HG02798 (cell line): Measurements from ENCODE around the gene SSBP3.

Experiments
- ATAC-seq: cut with Tn5 transposase; IDR thresholded peaks from one replicate; pipeline ENCODE4 v1.9.1; 2021; ENCODE audit warnings: mild to moderate bottlenecking; ENCODE audit not compliant: unreplicated experiment, poor library complexity

Gene SSBP3

GRCh38 chr1:54413295-54413694 lies 7.1 kb upstream of the SSBP3 start:
- ATAC-seq = no peak

- ATAC-seq = no peak
Measured at GRCh38 chr1:54410359-54410758, 4.2 kb upstream of the SSBP3 start.

GRCh38 chr1:54409156-54410142 lies 3.3 kb upstream of the SSBP3 start:
- peak; percentile 35 for ATAC-seq

GRCh38 chr1:54408147-54409066 lies 2.2 kb upstream of the SSBP3 start:
- no peak for ATAC-seq

GRCh38 chr1:54407404-54408146 lies 1.4 kb upstream of the SSBP3 start:
- ATAC-seq = peak; percentile 36

- no peak for ATAC-seq
Measured at GRCh38 chr1:54407154-54407403, 885 bp upstream of the SSBP3 start.

- no peak for ATAC-seq
Measured at GRCh38 chr1:54405898-54406293, 298 bp downstream of the SSBP3 start.

GRCh38 chr1:54404939-54405897 lies 976 bp downstream of the SSBP3 start:
- ATAC-seq = no peak

- ATAC-seq = no peak
Measured at GRCh38 chr1:54404263-54404662, 1.9 kb downstream of the SSBP3 start.

- ATAC-seq = no peak
Measured at GRCh38 chr1:54403808-54404261, 2.4 kb downstream of the SSBP3 start.

- no peak for ATAC-seq
Measured at GRCh38 chr1:54403405-54403804, 2.8 kb downstream of the SSBP3 start.

GRCh38 chr1:54402896-54403295 lies 3.3 kb downstream of the SSBP3 start:
- no peak for ATAC-seq

GRCh38 chr1:54401799-54402198 lies 4.4 kb downstream of the SSBP3 start:
- ATAC-seq = no peak

- ATAC-seq = peak; percentile 49
Measured at GRCh38 chr1:54400329-54400728, 5.9 kb downstream of the SSBP3 start.

- ATAC-seq = no peak
Measured at GRCh38 chr1:54399765-54400164, 6.4 kb downstream of the SSBP3 start.

GRCh38 chr1:54398963-54399528 lies 7.1 kb downstream of the SSBP3 start:
- no peak for ATAC-seq

- no peak for ATAC-seq
Measured at GRCh38 chr1:54397980-54398379, 8.2 kb downstream of the SSBP3 start.

GRCh38 chr1:54397090-54397591 lies 9.1 kb downstream of the SSBP3 start:
- ATAC-seq = no peak
